Right atrium auricular region (tissue), 2 donors: Measurements from ENCODE around the gene GPX4. TPM values are rescaled to one million over a fixed set of nuclear protein-coding genes. Genes with fewer than 3 reads are reported as not detected.

Experiments used
- DNase-seq: peaks from one replicate; pipeline ENCODE4 v3.0.0-alpha.2; 2019; ENCODE audit warnings: low spot score
- H3K27ac ChIP-seq, 2 donors: fragments of 200-600 bp; sonication (generic); 1 replicate in 1 of 2; 2 replicates in 1 of 2; pipeline ENCODE4 v1.5.1; 2016 to 2019
- H3K27me3 ChIP-seq, 2 donors: fragments of 200-600 bp; sonication (generic); one replicate each; pipeline versions ENCODE4 v1.5.1 to v1.6.0; 2017 to 2019
- H3K36me3 ChIP-seq: fragments of 200-600 bp; sonication (generic); one replicate; pipeline ENCODE4 v1.5.1; 2016
- H3K4me1 ChIP-seq, 2 donors: fragments of 200-600 bp; sonication (generic); one replicate each; pipeline versions ENCODE4 v1.5.1 to v1.6.0; 2017 to 2019
- H3K4me3 ChIP-seq, 2 donors: fragments of 200-600 bp; sonication (generic); 1 replicate in 1 of 2; 2 replicates in 1 of 2; pipeline ENCODE4 v1.5.1; 2017 to 2019; ENCODE audit warnings: mild to moderate bottlenecking in 1 of 2, moderate library complexity in 1 of 2
- H3K9me3 ChIP-seq, 2 donors: fragments of 200-600 bp; sonication (generic); one replicate each; pipeline ENCODE4 v1.5.1; 2019
- total RNA-seq, 2 donors: library from RNA; depleted of rRNA; stranded (reverse); fragments of >200 nt; gene quantifications; one replicate each; pipeline ENCODE4 v1.1.0, GENCODE V29; 2016
- TF ChIP-seq, protein P1 (sequence below), 2 donors: fragments of 200-600 bp; sonication (generic); IDR thresholded peaks; one replicate each; pipeline ENCODE4 v1.5.1; 2019; ENCODE audit warnings: antibody characterized with exemption in 2 of 2

GPX4 gene
- total RNA-seq, 2 donors from 2014 or later, result 404 to 529 TPM

DNA sequence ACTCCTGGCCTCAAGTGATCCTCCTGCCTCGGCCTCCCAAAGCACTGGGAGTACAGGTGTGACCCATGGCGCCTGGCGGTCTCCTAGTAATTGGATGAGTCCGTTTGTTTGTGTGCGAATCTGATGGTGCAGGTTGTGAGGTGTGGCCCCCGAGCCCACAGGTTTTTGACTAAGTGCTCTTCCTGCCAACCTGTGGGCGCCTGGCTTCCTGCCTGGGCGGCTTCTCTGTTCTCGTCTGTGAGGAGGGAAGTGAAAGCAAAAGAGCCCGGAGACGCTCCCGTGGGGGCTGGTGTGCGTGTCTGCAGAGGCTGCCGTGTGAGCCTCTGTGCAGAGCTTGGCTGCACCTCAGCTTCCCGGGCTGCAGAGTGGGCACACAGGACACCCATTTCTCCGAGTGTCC lies 26.8 kb upstream of the GPX4 start:
- no peaks in the 10 kb centered on the region for H3K9me3 ChIP-seq
- peaks cover 0 to 4% of the 10 kb centered on the region in 2 donors for H3K4me1 ChIP-seq
- no peak for DNase-seq
- H3K27ac ChIP-seq, result no peak overlapping the region
- no peaks in the 10 kb centered on the region for H3K36me3 ChIP-seq
- H3K27me3 ChIP-seq, result no peaks in the 10 kb centered on the region
- H3K4me3 ChIP-seq, result no peak overlapping the region
- TF ChIP-seq, protein P1, sequence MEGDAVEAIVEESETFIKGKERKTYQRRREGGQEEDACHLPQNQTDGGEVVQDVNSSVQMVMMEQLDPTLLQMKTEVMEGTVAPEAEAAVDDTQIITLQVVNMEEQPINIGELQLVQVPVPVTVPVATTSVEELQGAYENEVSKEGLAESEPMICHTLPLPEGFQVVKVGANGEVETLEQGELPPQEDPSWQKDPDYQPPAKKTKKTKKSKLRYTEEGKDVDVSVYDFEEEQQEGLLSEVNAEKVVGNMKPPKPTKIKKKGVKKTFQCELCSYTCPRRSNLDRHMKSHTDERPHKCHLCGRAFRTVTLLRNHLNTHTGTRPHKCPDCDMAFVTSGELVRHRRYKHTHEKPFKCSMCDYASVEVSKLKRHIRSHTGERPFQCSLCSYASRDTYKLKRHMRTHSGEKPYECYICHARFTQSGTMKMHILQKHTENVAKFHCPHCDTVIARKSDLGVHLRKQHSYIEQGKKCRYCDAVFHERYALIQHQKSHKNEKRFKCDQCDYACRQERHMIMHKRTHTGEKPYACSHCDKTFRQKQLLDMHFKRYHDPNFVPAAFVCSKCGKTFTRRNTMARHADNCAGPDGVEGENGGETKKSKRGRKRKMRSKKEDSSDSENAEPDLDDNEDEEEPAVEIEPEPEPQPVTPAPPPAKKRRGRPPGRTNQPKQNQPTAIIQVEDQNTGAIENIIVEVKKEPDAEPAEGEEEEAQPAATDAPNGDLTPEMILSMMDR (IDR thresholded peaks at IDR 0.05), result no peak

DNA sequence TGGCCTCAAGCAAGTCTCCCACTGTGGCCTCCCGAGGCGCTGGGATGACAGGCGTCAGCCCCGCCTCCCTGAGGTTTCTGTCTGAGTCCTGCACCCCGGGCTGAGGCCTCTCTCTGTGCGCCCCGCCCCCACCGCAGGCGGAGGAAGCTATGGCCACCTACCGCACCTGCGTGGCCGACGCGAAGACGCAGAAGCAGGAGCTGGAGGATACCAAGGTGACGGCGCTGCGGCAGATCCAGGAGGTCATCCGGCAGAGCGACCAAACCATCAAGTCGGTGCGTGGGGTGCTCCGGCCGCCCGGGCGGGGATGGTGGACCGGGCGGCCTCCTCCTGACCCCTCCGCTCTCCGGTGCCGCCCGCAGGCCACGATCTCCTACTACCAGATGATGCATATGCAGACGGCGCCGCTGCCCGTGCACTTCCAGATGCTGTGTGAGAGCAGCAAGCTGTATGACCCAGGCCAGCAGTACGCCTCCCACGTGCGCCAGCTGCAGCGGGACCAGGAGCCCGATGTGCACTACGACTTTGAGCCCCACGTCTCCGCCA lies 24.2 kb upstream of the GPX4 start:
- no peaks in the 10 kb centered on the region for H3K27me3 ChIP-seq
- DNase-seq, result no peak
- H3K36me3 ChIP-seq, result no peaks in the 10 kb centered on the region
- TF ChIP-seq, protein P1 (IDR thresholded peaks at IDR 0.05), result no peak
- no peaks in the 10 kb centered on the region for H3K9me3 ChIP-seq
- no peak overlapping the region for H3K27ac ChIP-seq
- no peak overlapping the region for H3K4me3 ChIP-seq
- H3K4me1 ChIP-seq, result peaks cover 0 to 18% of the 10 kb centered on the region in 2 donors

DNA sequence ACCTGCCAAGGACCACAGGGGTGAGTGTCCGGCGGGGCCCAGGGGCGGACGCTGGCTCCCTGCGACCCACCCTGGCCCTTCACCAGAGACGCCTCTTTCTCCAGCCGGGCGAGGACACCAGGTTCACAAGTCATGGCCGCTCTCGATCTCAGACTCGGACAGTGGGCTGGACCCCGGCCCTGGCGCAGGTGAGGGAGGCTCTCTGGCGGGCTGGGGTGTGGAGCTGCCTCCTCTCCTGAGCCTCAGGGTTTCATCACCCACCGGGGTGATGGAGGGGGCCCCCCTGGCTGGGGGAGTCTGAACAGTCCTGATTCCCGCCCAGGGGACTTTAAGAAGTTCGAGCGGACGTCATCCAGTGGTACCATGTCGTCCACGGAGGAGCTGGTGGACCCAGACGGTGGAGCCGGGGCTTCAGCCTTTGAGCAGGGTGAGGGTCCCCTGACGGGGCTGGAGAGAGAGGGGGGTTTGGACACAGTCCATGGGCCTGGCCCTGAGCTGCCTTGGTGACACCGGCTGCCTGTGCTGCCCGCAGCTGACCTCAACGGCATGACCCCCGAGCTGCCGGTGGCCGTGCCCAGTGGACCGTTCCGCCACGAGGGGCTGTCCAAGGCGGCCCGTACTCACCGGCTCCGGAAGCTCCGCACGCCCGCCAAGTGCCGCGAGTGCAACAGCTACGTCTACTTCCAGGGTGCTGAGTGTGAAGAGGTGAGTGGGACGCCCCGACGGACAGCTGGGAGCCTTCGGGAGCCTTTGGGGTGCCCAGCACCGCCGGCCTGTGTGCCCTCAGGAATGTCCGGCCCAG lies 23.2 kb upstream of the GPX4 start:
- no peak for DNase-seq
- no peaks in the 10 kb centered on the region for H3K36me3 ChIP-seq

DNA sequence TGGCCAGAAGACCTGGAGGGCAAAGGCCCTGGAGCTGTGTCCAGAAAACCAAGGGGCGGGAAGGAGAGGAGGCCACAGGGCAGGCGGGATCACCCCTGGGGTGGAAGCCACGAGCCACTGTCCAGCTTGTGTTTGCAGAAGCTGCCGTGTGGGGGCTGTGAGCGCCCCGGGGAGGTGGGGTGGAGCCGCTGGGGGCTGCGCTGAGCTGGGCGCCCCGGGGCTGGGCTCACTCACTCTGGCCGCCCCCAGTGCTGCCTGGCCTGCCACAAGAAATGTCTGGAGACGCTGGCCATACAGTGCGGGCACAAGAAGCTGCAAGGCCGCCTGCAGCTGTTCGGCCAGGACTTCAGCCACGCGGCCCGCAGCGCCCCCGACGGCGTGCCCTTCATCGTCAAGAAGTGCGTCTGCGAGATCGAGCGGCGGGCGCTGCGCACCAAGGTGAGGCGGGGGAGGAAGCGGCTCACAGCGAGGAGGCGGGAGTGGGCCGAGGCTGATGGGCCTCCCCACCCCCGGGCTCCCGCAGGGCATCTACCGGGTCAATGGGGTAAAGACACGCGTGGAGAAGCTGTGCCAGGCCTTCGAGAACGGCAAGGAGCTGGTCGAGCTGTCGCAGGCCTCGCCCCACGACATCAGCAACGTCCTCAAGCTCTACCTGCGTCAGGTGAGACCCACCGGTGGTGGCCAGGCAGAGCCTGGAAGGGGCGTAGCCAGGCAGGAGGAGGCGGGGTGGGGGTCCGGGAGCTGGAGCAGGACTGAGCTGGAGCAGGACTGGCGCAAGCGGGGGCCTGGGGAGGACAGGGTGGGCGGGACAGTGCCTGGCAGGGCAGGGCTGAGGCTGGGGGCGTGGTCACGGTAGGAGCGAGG lies 22.3 kb upstream of the GPX4 start:
- TF ChIP-seq, protein P1 (IDR thresholded peaks at IDR 0.05), result no peak
- H3K27me3 ChIP-seq, result no peaks in the 10 kb centered on the region
- no peak for DNase-seq
- H3K9me3 ChIP-seq, result no peaks in the 10 kb centered on the region
- peaks cover 0 to 18% of the 10 kb centered on the region in 2 donors for H3K4me1 ChIP-seq
- no peaks in the 10 kb centered on the region for H3K36me3 ChIP-seq
- H3K4me3 ChIP-seq, result no peak overlapping the region
- no peak overlapping the region for H3K27ac ChIP-seq

More for the DNA sequence above, 23.2 kb upstream of the GPX4 start:
- H3K27me3 ChIP-seq, result no peaks in the 10 kb centered on the region
- no peak overlapping the region for H3K4me3 ChIP-seq
- peaks cover 0 to 18% of the 10 kb centered on the region in 2 donors for H3K4me1 ChIP-seq
- H3K9me3 ChIP-seq, result no peaks in the 10 kb centered on the region
- TF ChIP-seq, protein P1 (IDR thresholded peaks at IDR 0.05), result no peak
- no peak overlapping the region for H3K27ac ChIP-seq

DNA sequence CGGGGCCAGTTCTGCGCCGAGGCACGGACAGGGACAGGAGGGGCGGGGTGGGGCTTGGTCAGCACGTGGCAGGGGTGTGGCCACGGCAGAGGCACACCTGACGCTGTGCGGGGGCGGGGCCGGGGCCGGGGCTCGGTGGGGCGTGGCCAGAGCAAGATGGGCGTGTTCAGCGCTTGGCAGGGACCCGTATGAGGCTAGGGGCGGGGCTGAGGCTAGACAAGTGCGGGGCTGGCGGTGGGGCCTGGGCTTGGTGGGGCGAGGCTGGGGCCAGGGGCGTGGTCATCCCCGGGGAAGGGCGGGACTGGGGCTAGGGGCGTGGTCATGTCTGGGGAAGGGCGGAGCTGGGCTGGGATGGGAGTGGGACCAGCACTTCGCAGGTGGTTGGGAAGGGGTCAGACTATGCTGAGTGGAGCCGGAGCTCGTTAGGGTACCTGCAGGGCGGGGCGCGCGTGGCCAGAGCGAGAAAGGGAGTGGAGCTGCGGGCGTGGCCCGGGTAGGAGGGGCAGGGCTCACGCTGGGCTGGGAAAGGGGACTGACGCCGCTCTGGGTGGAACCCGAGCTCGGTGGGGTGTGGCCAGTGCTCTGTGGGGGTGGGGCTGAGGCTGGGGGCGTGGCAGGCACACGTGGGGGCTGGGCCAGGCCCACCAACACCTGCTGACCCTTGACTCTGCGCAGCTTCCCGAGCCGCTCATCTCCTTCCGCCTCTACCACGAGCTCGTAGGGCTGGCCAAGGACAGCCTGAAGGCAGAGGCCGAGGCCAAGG lies 21.4 kb upstream of the GPX4 start:
- peaks cover 0 to 18% of the 10 kb centered on the region in 2 donors for H3K4me1 ChIP-seq
- no peaks in the 10 kb centered on the region for H3K36me3 ChIP-seq
- peak overlapping the region in 1 of 2 donors; percentile 26 for H3K4me3 ChIP-seq
- no peaks in the 10 kb centered on the region for H3K27me3 ChIP-seq
- no peaks in the 10 kb centered on the region for H3K9me3 ChIP-seq
- TF ChIP-seq, protein P1 (IDR thresholded peaks at IDR 0.05), result no peak
- DNase-seq, result no peak
- no peak overlapping the region for H3K27ac ChIP-seq
